Mesangial cell (primary cell): ENCODE data around the gene MORC2. TPM values are rescaled to one million over a fixed set of nuclear protein-coding genes. Genes with fewer than 3 reads are reported as not detected.

Source experiments
- total RNA-seq: library from RNA; depleted of rRNA; stranded (reverse); fragments of >200 nt; gene quantifications from 2 replicates; pipeline ENCODE4 v1.2.3, GENCODE V29; 2015

The MORC2 gene
- 17.5 and 19.9 TPM in 2 replicates for total RNA-seq

DNA sequence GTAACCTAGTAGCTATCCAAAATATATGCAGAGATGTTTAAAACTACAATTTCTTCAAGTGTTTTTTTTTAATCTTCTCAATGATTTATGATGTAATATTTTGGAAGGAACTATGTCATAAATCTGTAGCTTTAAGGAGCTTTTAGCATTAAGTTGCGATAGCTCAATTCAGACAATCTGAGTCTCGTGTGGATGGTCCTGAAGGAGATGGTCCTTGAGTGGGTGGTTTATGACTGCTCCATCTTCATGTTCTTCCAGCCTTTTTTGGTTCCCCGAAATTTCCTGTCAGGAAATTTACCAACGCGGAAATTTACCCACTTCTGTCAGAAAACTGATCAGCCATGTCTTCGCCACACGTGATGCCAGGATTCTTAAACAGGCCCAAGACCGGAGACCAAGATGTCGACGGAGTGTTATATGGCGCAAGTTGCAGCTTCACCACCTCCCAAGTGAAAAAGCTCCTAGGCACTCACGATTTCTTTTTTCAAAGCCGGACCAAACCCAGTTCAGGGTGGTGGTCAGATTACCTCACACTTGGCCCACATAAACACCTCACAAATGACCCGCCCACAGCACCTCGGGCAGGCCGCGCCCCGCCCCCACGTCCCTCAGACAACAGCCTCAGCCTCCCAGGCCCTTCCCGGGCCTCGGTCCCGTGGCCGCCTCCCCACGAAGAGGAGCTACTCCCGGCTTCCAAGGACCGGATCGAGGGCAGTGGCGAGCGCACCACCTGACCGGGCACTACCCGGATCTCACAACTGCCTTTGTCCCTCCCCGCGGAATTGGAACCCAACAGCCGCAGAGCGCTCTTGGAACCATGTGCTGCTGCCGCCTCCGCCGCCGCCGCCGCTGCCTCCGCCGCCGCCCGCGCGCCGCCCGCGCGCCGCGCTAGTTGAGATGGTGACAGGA lies at the start of gene MORC2:
TSS of gene MORC2 (minus strand) at position 760 of the 909 bp plus-strand sequence. CDS start 885 bp downstream, outside the sequence.

DNA sequence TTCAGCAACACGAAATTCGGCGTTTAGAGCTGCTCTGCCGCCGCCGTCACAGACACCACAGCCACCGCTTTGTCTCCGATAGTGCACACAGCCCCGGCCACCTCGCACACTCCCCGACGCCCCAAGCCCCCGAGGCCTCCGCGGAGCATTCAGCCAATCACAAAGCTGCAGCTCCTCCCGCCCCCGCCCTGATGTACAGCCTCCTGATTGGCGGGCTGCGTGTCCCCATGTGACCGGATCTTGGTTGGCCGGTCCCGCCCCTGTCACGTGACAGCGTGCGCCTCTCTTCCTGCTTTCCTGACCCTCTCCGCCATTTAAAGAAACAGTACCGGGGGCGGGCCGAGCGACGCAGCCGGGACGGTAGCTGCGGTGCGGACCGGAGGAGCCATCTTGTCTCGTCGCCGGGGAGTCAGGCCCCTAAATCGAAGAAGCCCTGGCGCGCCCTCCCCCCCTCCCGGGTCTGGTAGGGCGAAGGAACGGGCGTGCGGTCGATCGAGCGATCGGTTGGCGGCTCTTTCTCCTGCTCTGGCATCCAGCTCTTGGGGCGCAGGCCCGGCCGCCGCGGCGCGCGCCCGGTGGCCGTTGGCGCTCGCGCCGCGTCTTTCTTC lies 454 bp upstream of the MORC2 start, which contains the start of gene TUG1:
TSS of gene TUG1 (plus strand) at position 342 of the 608 bp plus-strand sequence.

Other genes with a start within 250 kb of the MORC2 start
- gene TUG1, start 491 bp upstream of the MORC2 start, total RNA-seq = 31.3 and 49.3 TPM in 2 replicates
- gene SMTN, start 112.5 kb upstream of the MORC2 start, total RNA-seq = 48.4 and 171 TPM in 2 replicates
- 96.8 and 123 TPM in 2 replicates for gene SELENOM, start 138.8 kb upstream of the MORC2 start, total RNA-seq
- gene INPP5J, start 154.2 kb upstream of the MORC2 start, total RNA-seq = 3.3 and 5.2 TPM in 2 replicates
- gene PLA2G3, start 171.7 kb upstream of the MORC2 start, total RNA-seq = 0.13 and 0.16 TPM in 2 replicates
- gene RNF185, start 191.4 kb upstream of the MORC2 start, total RNA-seq = 16.9 and 29.7 TPM in 2 replicates
- 32.3 and 107 TPM in 2 replicates for gene LIMK2, start 243.5 kb upstream of the MORC2 start, total RNA-seq